Esophagus (tissue), 2 donors: ENCODE measurements around the gene MYCBP2. TPM values are rescaled to one million over a fixed set of nuclear protein-coding genes. Genes with fewer than 3 reads are reported as not detected.
"Not testable (repeated sequence)": the region's sequence is repeated elsewhere in the genome, so short reads cannot be mapped to it uniquely, and the experiment has no call there.

ENCODE experiments used
- H3K27ac ChIP-seq, 2 donors: one replicate each; pipeline ENCODE4 v1.5.1; 2013; ENCODE audit warnings: low read depth in 2 of 2, mild to moderate bottlenecking in 2 of 2, inconsistent platforms in 1 of 2, low read length in 1 of 2, moderate library complexity in 1 of 2
- H3K27me3 ChIP-seq, 2 donors: one replicate each; pipeline ENCODE4 v1.6.1; 2013; ENCODE audit warnings: low read length in 2 of 2, control low read depth in 1 of 2, mild to moderate bottlenecking in 1 of 2; ENCODE audit not compliant: insufficient read depth in 2 of 2, control insufficient read depth in 1 of 2
- H3K36me3 ChIP-seq, 2 donors: one replicate each; pipeline ENCODE4 v1.6.1; 2013; ENCODE audit warnings: low read length in 1 of 2; ENCODE audit not compliant: control insufficient read depth in 2 of 2, insufficient read depth in 2 of 2
- H3K4me1 ChIP-seq, 2 donors: one replicate each; pipeline ENCODE4 v1.6.1; 2013; ENCODE audit warnings: low read length in 1 of 2; ENCODE audit not compliant: control insufficient read depth in 2 of 2, insufficient read depth in 2 of 2
- H3K4me3 ChIP-seq, 2 donors: one replicate each; pipeline ENCODE4 v1.5.1; 2013; ENCODE audit warnings: low read length in 2 of 2, mild to moderate bottlenecking in 2 of 2, low read depth in 1 of 2, moderate library complexity in 1 of 2
- H3K9me3 ChIP-seq, 2 donors: one replicate each; pipeline ENCODE4 v1.6.1; 2013; ENCODE audit warnings: mild to moderate bottlenecking in 2 of 2, low read depth in 1 of 2, low read length in 1 of 2, moderate library complexity in 1 of 2; ENCODE audit not compliant: control insufficient read depth in 2 of 2, insufficient read depth in 1 of 2
- WGBS, 2 donors: extraction: QIAGEN DNeasy Blood & Tissue Kit; methylation state at CpG; one replicate each; pipeline ENCODE4 v1.1.7; 2013; 5-methylcytosine and 5-hydroxymethylcytosine counted together
- polyA plus RNA-seq, 2 donors: library from polyadenylated mRNA; stranded (reverse); fragments of 200-250 nt; gene quantifications; one replicate each; pipeline ENCODE4 v1.2.3, GENCODE V29; 2013
- donor health status: healthy with polysubstance abuse.
- donor health status: Bipolar disorder and iron deficiency.

MYCBP2 gene
- polyA plus RNA-seq, 2 donors: 28.1 to 37.7 TPM

DNA sequence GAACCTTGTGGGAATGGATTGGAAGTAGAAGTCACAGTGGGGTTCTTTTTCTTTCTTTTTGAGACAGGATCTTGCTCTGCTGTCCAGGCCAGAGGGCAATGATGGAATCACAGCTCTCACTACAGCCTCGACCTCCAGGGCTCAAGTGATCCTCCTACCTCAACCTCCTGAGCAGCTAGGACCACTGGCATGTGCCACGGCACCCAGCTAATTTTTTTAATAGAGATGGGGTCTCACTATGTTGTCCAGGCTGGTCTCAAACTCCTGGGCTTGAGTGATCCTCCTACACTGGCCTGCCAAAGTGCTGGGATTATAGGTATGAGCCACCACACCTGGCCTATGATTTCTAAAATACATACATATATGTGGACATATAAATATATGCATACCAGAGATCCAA lies 111.4 kb downstream of the MYCBP2 start:
- Histone ChIP-seq H3K9me3 (no peaks in the 10 kb centered on the region), H3K4me1 (no peaks in the 10 kb centered on the region), H3K36me3 (peaks cover 4 to 5% of the 10 kb centered on the region in 2 donors), H3K27ac (no peak overlapping the region), H3K27me3 (no peaks in the 10 kb centered on the region), H3K4me3 (no peak overlapping the region)
- 96 to 97% methylated on average over 2 of the region's 2 CpGs for WGBS, 2 donors

DNA sequence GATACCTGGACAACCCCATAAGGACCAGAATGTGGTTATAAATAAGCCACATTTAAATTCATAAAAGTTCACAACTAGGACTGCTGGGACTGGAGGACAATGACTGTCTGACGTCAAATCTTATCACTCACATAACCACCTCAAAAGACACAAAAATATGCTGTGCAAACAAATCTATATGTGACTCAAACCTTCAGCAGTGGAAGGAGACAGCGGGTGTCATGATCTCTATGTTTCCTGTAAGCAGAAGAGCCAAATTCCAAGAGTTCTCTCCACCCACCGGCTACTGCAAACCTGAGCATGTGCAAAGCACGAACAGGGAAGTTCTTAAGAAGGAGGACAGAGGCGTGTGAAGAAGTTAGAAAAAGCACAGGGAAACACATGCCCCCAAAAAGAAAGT lies 113.2 kb downstream of the MYCBP2 start:
- Histone ChIP-seq H3K27ac (no peak overlapping the region), H3K27me3 (no peaks in the 10 kb centered on the region), H3K4me3 (no peak overlapping the region), H3K9me3 (no peaks in the 10 kb centered on the region), H3K36me3 (peaks cover 4 to 7% of the 10 kb centered on the region in 2 donors), H3K4me1 (no peaks in the 10 kb centered on the region)
- WGBS, 2 donors: 86 to 88% methylated on average over 5 of the region's 5 CpGs

DNA sequence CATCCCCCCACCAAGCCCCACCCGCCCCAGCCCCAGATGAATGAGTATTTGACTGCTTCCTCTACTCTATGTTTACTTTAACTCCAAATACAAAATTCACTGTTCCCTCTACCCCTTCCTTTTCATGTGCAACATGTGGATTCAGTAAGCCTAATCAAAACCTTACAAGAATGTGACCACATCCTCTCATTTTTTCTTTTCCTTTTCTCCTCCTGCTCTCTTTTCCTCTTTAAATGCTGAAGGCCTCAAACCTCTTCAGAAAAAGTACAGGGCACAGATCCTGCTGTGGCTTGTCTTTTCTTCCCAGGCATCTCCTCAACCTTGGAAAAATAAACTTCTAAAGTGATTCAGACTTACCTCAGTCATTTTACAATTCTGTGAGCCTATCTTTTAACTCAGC lies 119.0 kb downstream of the MYCBP2 start:
- H3K27ac ChIP-seq: no peak overlapping the region
- WGBS, 2 donors: 67 to 80% methylated on average over 1 of the region's 1 CpG
- no peak overlapping the region for H3K4me3 ChIP-seq
- H3K9me3 ChIP-seq: no peaks in the 10 kb centered on the region
- peaks cover 0 to 2% of the 10 kb centered on the region in 2 donors for H3K36me3 ChIP-seq
- H3K27me3 ChIP-seq: no peaks in the 10 kb centered on the region
- no peaks in the 10 kb centered on the region for H3K4me1 ChIP-seq

DNA sequence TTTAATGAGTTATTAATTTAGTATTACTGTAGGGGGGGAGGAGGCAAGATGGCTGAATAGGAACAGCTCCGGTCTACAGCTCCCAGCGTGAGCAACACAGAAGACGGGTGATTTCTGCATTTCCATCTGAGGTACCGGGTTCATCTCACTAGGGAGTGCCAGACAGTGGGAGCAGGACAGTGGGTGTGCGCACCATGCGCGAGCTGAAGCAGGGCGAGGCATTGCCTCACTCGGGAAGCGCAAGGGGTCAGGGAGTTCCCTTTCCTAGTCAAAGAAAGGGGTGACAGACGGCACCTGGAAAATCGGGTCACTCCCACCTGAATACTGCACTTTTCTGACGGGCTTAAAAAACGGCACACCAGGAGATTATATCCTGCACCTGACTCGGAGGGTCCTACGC lies 127.9 kb downstream of the MYCBP2 start:
- H3K36me3 ChIP-seq, H3K4me3 ChIP-seq, H3K27ac ChIP-seq, H3K9me3 ChIP-seq, H3K4me1 ChIP-seq, H3K27me3 ChIP-seq: not testable (repeated sequence)
- 96 to 99% methylated on average over 14 to 15 of the region's 16 CpGs for WGBS, 2 donors

DNA sequence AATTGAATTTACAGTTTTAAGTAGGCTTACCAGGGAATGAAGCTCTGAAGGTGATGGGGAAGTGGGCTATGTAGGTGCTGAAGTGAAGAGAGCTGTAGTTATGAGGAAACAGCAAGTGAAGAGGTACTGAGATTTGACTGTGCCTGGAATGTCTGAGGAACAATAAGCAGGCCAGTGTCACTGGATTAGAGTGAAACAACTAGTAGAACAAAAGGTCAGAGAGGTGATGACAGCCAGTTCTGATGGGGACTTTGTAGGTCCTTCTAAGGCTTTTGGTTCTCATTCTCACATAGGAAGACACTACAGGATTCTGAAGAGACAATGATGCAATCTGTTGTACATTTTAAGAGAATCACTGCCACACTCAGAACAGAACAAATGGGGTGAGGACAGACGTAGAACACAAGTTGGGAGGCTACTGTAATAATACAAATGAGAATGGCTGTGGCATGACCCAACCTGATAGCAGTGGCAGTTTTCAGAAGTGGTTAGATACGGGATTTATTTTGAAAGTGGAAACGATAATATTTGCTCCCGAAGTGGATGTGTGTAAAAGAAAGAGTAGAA lies 130.8 kb downstream of the MYCBP2 start:
- peaks cover 0 to 2% of the 10 kb centered on the region in 2 donors for H3K36me3 ChIP-seq
- H3K27ac ChIP-seq: no peak overlapping the region
- WGBS, 2 donors: 92 to 94% methylated on average over 4 of the region's 4 CpGs
- H3K27me3 ChIP-seq: no peaks in the 10 kb centered on the region
- H3K9me3 ChIP-seq: no peaks in the 10 kb centered on the region
- H3K4me3 ChIP-seq: no peak overlapping the region
- no peaks in the 10 kb centered on the region for H3K4me1 ChIP-seq

DNA sequence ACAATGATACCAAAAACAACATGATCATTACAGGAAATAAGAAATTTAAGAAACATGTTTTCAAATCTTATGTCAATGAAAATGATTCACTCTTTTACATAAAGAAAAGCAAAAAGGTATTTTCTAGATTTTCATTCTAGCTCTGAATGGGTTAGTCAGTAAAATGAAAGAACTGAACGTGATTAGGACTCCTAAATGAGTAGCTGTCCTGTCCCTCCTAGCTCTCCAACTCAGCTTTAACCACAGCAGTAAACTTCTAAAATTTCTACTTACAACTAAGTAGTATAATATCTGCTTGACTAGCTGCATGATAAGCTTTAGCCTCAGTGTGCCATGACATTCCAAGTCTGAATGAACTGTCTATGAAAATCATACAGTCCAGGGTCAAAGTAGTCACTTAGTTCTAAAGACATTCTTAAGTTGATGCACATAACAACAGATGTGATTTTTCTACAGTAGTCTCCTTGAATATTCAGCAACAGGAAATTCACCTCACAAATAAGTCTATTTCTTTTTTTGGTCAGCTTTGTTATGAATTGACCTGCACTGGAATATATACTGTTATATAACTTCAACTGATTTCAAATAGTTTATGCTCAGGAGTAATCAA lies 136.4 kb downstream of the MYCBP2 start:
- Histone ChIP-seq H3K4me3 (no peak overlapping the region), H3K27ac (no peak overlapping the region), H3K27me3 (no peaks in the 10 kb centered on the region), H3K9me3 (no peaks in the 10 kb centered on the region), H3K4me1 (no peaks in the 10 kb centered on the region), H3K36me3 (peaks cover 0 to 6% of the 10 kb centered on the region in 2 donors)
- WGBS, 2 donors: 83 to 88% methylated on average over 1 of the region's 1 CpG

DNA sequence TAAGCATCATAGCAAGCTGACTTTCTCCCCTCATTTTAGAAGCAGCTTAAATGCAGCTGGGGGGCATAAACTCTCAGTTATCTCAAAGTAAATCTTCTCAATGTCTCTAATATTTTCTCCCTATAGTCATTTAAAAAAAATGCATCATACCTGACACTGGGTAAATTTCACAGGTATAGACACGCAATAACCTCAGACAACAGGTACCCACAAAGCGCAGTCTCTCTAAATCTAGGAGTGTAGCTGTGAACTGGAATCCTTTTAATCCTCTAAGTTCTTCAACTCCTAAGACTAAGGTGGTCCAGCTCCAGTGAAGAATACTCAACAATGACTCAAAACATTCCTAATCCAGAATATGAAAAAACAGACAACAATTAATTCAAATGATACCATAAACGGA lies 141.2 kb downstream of the MYCBP2 start:
- Histone ChIP-seq H3K36me3 (peaks cover 4 to 6% of the 10 kb centered on the region in 2 donors), H3K27ac (no peak overlapping the region), H3K4me1 (no peaks in the 10 kb centered on the region), H3K9me3 (no peaks in the 10 kb centered on the region), H3K27me3 (no peaks in the 10 kb centered on the region), H3K4me3 (no peak overlapping the region)
- WGBS, 2 donors: 86 to 95% methylated on average over 3 of the region's 3 CpGs

DNA sequence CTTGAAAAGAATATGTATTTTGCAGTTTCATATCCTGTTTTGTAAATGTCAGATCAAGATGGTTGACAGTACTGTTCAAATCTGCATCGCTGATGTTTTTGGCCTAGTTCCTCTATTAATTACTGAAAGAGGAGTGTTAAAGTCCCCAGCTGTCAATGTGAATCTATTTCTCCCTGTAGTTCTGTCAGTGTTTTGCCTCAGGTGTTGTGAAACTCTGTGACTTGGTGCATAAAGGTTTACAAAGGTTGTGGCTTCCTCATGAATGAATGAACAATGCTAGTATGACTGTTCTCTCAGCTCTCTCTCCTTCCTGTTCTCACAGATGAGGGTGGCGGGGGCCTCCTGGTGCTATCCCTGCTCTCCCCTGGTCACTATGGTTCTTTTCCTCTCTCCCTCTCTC lies 142.4 kb downstream of the MYCBP2 start:
- 78 to 88% methylated on average over 2 of the region's 2 CpGs for WGBS, 2 donors
- H3K27ac ChIP-seq: no peak overlapping the region
- no peaks in the 10 kb centered on the region for H3K4me1 ChIP-seq
- H3K36me3 ChIP-seq: peaks cover 6 to 9% of the 10 kb centered on the region in 2 donors
- no peaks in the 10 kb centered on the region for H3K27me3 ChIP-seq
- H3K4me3 ChIP-seq: no peak overlapping the region
- H3K9me3 ChIP-seq: no peaks in the 10 kb centered on the region

DNA sequence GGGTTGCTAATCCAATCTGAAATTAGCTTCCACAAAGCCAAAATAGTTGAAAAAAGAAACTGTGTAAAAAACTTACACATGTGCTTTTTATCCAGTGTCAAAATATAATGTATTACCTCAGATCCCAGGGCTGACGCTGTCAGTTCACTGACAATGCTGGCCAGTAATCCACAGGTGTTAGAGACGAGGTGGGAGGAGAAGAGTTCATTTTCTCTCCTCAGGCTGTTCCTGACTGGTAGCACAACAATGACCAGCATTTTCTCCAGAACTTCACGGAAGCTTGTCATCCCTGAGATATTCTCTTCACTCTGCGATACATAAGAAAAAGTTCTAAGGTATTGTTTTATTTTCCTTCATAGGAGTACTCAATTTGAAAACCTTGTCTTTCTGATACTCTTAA lies 146.9 kb downstream of the MYCBP2 start:
- Histone ChIP-seq H3K27me3 (no peaks in the 10 kb centered on the region), H3K36me3 (peaks cover 0 to 14% of the 10 kb centered on the region in 2 donors), H3K9me3 (no peaks in the 10 kb centered on the region), H3K4me3 (no peak overlapping the region), H3K27ac (no peak overlapping the region), H3K4me1 (no peaks in the 10 kb centered on the region)
- WGBS, 2 donors: 87 to 92% methylated on average over 4 of the region's 4 CpGs

DNA sequence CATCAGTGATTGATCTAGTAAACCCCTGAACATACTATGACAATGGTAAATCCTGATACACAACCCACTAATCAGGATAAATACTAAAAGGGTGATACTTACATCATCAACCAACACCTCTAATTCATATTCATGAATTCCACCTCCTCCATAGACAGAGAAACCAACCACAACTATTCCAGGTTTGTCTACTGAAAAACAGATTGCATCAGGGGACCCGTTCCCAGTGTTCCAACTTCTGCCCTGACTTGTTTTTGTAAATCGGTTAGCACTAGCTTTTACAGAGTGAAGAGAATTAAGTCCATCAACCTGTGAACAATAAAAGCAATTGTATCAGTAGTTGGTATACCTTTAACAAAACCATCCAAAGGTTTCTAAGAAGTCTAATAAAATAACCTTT lies 149.2 kb downstream of the MYCBP2 start:
- H3K36me3 ChIP-seq: peaks cover 3 to 17% of the 10 kb centered on the region in 2 donors
- no peak overlapping the region for H3K4me3 ChIP-seq
- no peaks in the 10 kb centered on the region for H3K27me3 ChIP-seq
- no peaks in the 10 kb centered on the region for H3K9me3 ChIP-seq
- no peaks in the 10 kb centered on the region for H3K4me1 ChIP-seq
- H3K27ac ChIP-seq: no peak overlapping the region
- 94 to 98% methylated on average over 2 of the region's 2 CpGs for WGBS, 2 donors
